Measurements from ENCODE around the gene GSTA2.
"Not testable (repeated sequence)": the region's sequence is repeated elsewhere in the genome, so short reads cannot be mapped to it uniquely, and the experiment has no call there.

GRCh38 chr6:52757651-52758338, 5.5 kb downstream of the GSTA2 start:
- not testable (repeated sequence) for TF ChIP-seq CTCF (IDR thresholded peaks at IDR 0.05); EZH2phosphoT487 (IDR thresholded peaks at IDR 0.05; ENCODE audit: borderline replicate concordance, low read depth); NRF1 (IDR thresholded peaks at IDR 0.05; ENCODE audit: low read depth, low read length); ZBTB33 (IDR thresholded peaks at IDR 0.05; ENCODE audit: borderline replicate concordance, low read depth); REST (IDR thresholded peaks at IDR 0.05; ENCODE audit: low read depth, low read length); YY1 (IDR thresholded peaks at IDR 0.05; ENCODE audit: low read depth); POLR2AphosphoS5 (IDR thresholded peaks at IDR 0.05; ENCODE audit: low read depth, low read length); EP300 (IDR thresholded peaks at IDR 0.05; ENCODE audit: borderline replicate concordance in 1 of 2, low read depth in 1 of 2, low read length in 1 of 2); RAD21 (IDR thresholded peaks at IDR 0.05; ENCODE audit: low read length)
